SHP77 treated with DMSO at 0.1 percent for 48 hours (cell line): ENCODE measurements around the gene PRKCZ.

ENCODE experiments used
- DNase-seq: peaks from one replicate; lab custom pipeline; 2025; lab: John Stamatoyannopoulos, UW

Gene PRKCZ

DNA sequence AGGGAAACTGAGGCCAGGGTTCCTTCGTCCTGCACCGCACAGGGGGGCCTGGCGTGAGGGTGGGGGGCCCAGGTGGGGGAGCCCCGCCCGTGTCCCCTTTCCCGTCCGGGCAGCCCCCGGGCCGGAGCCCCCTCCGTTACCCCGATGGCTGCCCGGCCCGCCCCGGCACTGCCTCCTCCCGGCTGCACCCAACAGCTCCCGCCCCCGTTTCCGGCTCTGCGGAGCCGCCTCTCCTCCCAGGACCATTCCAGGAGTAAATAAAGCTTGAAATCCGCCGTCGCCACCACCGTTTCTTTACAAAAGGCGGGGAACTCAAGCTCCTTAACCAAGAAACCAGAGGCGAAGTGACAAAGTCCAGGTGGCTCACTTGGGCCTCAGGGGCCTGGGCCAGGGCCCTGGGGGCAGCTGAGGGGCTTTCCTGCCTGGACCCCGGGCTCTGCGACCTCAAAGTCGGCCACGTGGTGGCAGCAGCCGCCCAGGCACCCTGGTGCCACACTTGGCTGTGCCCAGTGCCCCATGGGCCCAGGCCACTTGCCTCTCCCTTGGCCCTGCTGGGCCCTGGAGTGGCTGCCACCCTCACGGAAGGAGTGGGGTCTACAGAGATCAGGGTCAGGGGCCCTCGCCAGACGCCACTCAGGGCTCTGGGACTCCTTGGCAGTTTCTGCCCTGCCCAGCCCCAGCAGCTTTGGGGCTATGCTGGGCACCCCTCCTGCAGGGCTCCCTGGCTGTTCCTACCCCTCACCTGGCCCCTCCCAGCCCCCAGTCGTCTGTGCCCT lies 144.9 kb downstream of the PRKCZ start:
- peak; percentile 59 for DNase-seq

DNA sequence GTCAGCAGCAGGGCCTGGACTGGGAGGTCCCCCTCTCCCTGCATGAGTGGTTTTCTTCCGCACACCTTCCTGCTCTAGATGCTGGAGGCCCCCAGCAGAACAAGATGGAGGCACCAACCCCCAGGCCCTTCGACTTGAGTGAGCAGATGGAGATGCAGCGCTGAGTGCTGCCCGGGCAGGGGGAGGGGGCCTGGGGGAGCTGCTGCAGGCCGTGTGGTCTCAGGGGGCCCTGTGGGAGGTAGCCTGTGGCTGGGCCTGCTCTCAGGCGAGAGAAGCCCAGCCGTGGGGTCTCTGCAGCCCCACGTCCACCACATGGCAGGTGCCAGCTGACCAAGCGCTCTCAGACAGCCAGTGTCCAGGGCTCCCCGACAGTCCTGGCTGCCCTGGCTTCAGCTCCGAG lies 145.6 kb downstream of the PRKCZ start:
- no peak for DNase-seq

DNA sequence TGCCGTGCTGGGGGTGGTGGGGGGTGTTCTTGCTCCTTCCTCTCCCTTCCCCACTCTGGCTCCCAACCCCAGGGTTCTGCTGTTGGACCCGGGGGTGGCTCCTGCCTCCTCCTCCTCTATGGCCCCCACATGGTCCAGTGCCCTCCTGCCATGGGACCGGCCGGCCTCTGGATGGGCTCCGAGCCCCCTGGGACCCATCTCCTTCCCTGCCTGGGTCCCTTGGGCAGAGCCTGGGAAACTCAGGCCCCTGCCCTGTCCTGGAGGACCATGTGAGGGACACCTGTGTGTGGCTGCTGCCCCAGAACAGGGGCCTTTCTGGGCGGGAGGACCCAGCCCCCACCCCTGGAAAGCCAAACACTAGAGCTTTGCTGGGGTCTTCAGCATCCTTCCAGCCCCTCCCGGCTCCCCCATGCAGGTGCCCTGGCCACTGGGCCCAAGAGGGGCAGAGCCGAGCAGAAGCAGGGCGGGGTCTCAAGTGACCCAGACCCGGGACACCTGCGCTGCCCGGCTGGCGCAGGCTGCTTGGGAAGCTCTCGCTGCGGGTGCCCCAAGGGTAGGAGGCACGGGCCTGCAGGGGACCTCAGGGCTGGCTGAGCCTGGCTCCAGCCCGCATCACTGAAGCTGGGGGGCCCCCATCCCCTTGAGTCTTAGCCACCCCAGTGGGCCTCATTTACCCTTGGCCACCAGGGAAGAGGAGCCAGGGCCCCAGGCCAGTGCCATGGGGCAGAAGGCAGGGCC lies 146.9 kb downstream of the PRKCZ start:
- no peak for DNase-seq

DNA sequence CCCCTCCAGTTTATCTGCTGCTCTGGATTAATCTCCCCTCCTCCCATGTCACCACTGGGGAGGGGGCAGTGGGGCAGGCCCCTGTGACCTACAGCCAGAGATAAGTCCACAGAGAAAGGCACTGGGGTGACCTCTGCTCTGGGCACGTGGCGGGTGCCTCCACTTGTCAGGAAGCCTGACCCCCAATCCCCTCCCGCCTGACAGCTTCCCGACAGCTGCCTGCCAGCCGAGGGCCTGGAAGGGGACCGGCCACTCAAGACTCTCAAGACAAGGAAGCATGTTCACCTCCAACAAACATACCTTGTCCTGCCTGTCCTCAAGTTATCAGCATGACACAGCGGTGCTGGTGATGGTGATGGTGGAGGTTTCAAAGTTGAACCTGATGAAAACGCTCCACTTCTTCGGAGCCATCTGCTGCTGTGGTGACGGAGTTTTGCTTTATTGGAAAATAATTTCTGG lies 147.5 kb downstream of the PRKCZ start:
- DNase-seq, result no peak

DNA sequence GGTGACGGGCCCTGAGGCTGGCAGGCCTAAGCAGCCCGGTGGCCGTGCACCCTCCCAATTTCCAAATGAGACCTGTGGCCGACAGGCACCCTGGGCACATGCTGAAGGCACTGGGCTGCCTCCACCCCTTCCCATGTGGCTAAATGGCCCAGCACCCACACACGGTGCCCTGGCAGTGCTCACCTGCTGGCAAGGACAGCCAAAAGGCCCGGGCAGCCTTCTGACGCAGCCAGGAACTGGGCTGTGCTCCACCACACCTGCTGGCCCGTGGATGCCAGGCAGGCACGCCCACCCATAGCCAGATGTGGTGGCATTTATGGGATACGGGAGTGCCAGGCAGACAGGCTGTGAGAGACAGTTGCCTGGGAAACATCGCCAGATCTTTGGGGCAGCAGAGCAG lies 148.4 kb downstream of the PRKCZ start:
- DNase-seq, result no peak

DNA sequence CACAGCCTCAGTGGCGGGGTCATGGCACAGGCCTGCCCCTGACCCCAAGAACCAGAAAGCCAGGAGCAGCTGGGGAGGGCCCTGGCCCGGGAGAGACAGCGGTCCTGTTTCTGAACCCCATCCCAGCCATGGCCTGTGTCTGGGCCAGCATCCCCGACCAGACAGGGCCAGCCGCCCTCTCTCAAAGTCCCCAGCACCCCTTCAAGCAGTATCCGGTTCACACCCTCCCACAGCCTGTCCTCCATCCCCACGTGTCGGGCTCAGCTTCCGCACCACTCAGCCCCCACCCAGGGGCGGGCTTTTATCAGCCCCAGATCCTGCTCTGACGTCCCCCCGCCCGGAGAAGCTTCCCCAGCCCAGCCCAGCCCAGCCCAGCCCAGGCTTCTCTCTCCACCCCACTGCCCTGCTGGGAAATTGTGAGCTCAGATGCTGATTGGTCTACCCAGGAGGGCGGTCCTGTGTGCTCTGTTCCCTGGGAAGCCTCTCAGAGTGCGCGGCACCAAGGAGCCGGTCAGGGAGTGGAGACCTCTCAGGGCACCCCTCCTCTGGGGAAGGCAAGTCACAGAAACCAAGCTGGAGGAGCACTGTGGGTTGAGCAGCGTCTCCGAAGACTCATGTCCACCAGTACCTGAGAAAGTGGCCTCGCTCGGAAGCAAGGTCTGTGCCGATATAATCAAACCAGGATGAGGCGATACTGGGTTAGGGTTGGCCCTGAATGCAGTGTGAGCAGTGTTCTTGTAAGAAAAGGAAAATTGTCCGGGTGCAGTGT lies 149.0 kb downstream of the PRKCZ start:
- peak; percentile 55 for DNase-seq

DNA sequence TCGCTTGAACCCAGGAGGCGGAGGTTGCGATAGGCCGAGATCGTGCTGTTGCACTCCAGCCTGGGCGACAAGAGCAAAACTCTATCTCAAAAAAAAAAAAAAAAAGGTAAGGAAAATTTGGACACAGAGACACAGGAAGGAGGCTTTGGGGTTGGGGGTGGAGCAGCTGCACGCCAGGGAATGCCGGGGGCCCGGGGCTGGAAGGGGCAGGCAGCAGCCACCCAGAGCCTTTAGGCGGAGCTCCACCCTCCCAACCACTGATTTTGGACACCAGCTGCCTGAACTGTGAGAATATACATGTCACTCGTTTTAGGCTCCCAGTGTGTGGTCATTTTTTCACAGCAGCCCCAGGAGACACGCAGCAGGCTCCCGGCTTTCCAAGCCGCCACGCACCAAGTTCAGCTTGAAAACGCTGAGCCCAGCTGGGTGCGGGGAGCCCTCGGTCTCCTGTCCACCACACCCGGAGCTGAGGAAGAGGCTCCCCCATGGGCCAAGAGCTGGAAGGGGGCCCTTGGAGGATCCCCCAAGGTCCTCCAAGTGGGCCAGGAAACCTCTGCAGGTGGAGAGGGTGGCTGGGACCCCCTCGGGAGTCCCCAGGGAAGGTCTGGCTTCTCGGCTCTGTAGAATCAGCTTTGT lies 150.2 kb downstream of the PRKCZ start:
- no peak for DNase-seq

DNA sequence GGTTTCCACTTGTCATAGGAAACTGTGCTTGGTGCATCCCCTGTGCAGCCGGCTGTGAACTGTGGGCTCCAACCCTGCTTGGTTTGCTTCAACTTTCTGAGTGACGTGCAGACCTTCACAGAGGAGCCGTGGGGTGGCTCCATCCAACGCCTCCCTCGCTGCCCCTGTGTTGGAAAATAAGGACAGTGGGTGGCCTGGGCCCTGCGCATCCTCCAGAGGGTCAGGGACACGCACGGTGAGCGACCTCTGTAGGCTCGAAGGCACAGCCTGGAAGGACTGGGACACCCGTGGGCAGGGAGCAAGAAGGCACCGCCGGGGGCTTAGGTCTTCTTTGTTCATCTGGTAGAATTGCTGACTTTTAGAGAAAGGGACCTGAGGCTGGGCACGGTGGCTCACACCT lies 150.9 kb downstream of the PRKCZ start:
- no peak for DNase-seq

DNA sequence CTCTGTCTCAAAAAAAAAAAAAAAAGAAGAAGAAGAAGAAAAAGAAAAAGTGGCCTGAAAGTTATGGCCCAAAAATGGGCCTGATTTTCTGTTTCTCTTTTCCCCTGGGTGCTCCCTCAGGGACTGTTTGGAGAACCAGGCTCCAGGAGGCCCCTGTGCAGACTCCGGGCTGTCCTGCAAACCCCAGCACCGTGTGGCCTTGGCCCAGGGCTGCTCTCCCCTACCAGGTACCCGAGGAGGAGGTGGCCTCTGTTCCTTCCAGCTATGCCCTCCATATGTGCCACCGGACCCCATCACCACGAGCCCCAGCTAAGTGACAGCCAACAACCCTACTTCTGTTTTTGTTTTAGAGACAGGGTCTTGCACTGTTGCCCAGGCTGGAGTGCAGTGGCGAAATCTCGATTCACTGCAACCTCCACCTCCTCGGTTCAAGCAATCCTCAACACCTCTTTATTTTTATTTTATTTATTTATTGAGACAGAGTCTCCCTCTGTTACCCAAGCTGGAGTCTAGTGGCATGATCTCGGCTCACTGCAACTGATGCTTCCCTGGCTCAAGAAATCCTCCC lies 151.9 kb downstream of the PRKCZ start:
- no peak for DNase-seq

DNA sequence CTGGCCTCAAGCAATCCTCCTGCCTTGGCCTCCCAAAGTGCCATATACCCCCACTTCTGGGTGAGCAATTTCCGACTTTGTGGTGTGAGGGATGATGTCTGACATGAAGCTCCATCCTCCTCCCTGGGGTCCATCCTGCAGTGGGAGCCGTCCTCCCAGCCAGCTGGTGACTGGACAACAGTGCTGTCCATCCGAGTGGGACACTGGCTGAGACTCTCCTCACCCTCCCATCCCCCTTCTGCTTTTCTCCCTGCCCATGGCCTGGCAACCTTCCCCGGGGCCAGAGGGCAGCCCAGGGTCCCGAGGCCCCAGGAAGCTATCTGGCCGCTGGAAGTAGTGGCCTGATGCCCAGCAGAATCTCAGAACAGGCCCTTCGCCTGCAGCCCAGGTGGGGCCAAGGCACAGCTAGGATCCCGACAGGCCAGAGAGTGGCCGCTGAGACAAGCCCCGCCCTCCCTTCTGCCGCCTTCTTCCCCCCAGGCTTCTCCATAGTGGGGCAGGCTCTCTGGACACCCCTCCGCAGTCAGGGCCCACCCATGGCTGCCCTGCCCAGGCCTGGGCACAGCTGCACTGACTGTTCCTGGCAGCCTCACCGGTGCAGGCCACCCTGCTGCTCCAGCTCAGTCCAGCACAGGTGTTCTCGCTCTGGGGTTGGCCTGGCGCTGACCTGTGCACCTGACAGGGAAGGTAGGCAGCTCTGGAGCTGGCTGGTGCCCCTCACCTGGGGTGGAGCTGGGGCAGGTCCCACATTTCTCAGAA lies 152.8 kb downstream of the PRKCZ start:
- no peak for DNase-seq

DNA sequence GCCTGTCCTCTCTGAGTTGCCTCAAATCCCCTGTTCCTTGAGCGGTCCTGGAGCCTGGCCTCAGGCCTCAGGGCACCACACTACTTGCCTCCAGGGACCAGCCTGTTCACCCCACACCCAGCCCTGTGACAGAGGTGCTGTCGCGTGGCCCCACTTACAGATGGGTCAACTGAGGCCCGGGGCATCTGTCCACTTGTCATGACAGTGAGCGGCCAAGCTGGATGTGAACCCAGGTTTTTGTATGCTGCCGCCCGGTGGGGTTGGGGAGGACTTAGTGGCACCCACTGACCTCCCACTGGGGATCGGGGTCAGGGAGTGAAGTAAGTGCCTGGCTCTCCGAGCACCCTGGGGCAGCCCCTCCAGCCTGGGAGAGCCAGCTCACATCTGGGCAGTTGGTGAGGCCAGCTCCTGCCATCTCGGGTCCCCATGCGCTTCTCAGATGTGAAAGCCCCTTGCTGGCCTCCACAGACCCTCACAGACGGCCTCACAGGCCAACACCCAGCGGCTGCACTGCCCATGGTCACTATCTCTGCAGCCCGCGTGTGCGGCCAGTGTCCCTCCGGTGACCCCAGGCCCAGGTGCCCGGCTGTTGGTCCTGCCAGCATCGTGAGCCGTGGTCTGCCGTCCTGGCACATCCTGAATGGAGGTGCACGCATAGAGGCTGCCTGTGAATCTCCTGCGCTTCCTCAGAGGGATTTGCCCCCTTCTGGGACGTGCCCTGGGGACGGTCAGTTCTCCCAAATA lies 153.6 kb downstream of the PRKCZ start:
- no peak for DNase-seq

DNA sequence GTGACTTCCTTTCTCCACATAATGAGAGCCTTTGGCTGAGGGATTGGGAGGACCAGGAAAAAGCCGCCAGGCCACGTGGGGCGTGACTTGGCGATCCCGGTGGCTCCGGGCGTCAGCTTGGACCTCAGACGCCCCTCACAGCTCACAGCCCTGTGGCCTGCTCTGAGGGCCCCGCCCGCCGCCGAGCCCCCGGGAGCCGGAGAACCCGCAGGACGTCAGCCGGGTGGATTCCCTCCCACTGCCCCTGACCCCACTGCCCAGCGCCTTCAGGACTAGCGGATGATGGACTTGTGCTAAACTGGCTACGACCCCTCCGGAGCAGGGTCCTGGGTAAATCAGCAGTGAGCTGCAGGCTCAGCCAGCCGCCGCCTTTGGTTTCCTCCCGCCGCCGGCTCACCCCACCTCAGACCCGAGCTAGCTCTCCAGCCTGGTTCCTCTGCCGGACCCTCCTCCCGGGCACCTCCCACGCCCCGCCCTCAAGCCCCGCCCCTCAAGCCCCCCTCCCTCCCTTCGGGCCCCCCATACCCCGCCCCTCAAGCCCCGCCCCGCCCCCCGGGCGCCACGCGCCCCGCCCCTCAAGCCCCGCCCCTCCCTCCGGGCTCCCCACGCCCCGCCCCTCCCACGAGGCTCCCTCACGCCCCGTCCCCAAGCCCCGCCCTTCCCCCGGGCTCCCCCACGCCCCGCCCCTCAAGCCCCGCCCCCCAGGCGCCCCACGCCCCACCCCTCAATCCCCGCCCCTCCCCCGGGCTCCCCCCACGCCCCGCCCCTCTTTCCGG lies 154.4 kb downstream of the PRKCZ start:
- DNase-seq, result peak; percentile 16

DNA sequence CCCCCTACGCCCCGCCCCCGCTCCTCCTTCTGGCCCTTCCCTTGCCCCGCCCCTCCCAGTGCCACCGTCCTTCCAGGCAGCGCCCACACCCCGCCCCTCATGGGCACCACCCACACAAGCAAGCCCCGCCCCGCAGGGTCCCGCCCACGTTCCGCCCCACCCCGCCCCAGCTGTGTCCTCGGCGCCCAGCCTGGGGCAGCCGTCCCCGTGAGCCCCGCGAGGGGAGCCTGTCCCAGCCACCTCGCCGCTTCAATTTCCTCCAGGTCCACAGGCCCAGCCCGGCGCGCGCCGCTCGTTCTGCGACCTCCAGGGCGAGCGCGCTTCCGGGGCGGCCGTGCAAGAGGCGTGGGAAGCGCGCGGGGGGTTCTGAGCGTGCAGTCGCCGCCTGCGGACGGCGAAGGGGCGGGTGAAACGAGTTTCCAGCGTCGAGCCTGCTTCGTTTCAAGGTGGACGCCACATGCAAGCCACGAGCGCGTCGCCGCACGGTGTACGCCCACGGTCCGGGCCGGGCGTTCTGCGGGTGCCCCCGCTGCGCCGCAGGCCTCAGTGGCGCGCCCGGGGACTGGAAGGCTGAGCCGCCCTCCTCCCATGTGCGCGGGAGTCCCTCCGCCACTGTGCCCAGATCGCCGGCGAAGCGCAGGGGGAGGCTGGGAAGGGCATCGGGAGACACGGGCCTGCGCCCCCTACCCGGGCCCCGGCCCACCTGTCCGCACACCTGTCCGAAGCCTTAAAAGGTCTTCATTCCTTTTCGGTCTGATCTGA lies 155.2 kb downstream of the PRKCZ start:
- DNase-seq, result no peak

DNA sequence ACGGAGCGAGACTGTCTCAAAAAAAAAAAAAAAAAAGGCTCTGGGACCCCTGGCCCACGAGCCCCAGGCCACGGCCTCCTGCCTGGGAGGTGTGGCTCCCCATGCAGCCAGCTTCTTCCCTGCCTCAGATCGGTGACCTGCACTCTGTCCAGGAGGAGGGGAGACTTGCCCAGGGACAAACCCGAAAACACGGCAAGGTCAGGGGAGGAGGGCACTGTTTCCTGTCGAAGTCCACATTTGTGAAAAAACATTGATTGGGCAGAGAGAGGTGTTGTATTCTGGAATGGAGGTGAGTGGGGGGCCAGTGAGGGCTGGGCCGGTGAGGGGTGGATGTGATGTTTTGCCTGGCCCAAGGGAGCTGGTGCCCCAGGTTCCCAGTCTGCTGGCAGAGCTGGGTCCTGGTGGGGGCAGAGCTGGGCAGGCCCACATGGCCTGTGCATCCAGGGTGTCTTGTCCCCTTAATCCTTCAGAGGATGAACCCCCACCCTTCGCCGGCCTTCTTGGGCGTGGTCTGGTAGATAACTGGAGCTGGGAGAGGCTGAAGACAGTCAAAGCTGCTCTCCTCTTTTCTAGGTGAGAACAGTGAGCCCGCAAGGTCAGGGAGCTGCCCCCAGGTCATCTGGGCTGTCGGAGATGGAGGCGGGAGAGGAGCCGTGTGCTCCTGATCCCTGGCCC lies 156.7 kb downstream of the PRKCZ start:
- no peak for DNase-seq

DNA sequence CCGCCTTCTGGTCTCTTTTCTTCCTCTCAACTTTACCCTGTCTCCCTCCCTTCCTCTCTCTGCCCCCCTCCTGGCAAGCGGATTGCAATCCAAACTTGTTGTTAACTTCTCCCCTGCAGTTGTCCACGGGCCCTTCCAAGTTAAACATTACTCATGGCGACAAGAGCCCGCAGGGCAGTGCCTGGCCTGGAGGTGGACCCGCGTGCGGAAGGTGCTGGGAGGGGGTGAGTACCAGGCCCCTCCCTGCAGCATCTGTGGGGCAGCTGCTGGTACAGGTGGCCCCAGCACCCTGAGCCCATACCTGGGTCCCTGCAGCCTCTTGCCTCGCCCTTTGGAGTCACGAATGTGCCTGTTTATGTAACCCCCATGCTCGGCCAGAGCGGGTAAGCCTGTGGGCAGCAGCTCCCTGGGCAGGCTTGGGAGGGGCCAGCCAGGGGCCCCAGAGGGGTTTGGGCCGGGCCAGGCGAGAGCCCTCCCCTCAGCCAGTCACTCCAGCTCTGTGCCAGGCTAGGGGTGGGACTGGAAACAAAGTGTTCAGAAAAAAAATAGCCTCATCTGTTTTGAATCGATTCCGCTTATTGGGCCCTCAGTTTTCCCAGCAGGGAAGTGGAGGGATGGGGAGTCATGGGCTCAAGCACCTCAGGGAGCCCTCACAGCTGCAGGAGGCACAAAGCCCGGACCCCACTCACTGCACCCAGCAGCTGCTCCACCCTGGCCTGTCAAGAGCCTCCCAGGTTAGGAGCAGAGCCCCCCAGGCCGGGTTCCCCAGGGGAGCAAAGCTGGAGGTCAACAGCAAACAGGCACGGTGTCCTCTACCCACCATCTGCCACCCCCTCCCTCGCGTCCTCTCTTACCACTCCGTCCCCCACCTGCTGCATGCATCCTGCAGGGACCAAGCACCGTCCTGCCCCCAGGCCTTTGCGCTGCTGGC lies 158.4 kb downstream of the PRKCZ start:
- DNase-seq, result no peak

DNA sequence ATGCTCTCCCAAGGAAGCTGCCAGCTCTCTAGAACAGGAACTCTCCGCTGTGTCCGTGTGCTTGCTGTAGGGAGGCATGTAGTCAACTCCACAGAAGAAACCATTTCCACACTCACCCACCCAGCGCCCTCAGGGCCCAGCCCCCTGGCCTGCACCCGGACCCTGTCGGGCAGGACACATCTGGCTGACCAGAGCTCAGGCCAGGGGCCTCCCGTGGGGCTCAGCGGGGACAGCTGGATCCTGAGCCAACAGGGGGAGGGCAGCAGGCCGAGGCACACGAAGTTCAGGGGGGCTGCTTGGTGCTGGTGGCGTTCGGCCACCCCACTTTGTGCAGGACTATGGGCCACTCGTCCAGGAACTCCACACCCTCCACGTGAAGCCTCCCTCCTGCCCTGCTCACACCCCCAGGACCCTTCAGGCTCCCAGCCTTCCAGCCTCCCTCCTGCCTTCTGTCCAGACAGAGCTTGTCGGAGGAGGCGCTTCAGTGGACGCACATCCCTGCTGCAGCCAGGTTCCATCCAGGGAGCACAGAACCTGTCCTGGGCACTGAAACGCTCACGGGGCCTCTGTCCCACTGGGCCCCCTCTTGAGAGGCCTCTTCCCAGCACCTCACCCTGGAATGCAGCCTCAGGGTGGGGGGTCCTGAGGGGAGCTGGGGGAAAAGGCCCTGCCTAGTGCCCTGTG lies 159.3 kb downstream of the PRKCZ start:
- no peak for DNase-seq
